SK-N-SH (cell line): Measurements from ENCODE around the gene SMAD5.

Experiments
- CHD2 ChIP-seq: fragments of 150-350 bp; IDR thresholded peaks from 2 replicates; pipeline ENCODE4 v1.6.1; 2018; ENCODE audit warnings: low read length; ENCODE audit not compliant: partially characterized antibody
- CTCF ChIP-seq: fragments of 200-600 bp; sonication (generic); IDR thresholded peaks from 2 replicates; pipeline ENCODE4 v1.6.1; 2017; ENCODE audit warnings: antibody characterized with exemption, mild to moderate bottlenecking, moderate library complexity
- FOSL2 ChIP-seq: IDR thresholded peaks from 2 replicates; pipeline ENCODE4 v1.4.0; 2012; ENCODE audit warnings: low read depth, mild to moderate bottlenecking, moderate library complexity, borderline replicate concordance
- NRF1 ChIP-seq: IDR thresholded peaks from 2 replicates; pipeline ENCODE4 v1.6.1; 2012; ENCODE audit warnings: low read depth, mild to moderate bottlenecking, low read length
- POLR2AphosphoS5 ChIP-seq: IDR thresholded peaks from 2 replicates; pipeline ENCODE4 v1.6.1; 2012; ENCODE audit warnings: low read depth, low read length
- RFX5 ChIP-seq: IDR thresholded peaks from 2 replicates; pipeline ENCODE4 v1.6.1; 2012; ENCODE audit warnings: mild to moderate bottlenecking, improper control_type of control experiment, low read length
- SMC3 ChIP-seq: IDR thresholded peaks from 2 replicates; pipeline ENCODE4 v1.6.1; 2012; ENCODE audit warnings: low read depth, low read length, improper control_type of control experiment
- USF1 ChIP-seq: IDR thresholded peaks from 2 replicates; pipeline ENCODE4 v1.4.0; 2012; ENCODE audit warnings: low read depth, borderline replicate concordance
- TF ChIP-seq, protein P1 (sequence below): fragments of 150-350 bp; IDR thresholded peaks from 2 replicates; pipeline ENCODE4 v1.6.1; 2016; ENCODE audit warnings: mild to moderate bottlenecking, low read depth, low read length

DNA sequence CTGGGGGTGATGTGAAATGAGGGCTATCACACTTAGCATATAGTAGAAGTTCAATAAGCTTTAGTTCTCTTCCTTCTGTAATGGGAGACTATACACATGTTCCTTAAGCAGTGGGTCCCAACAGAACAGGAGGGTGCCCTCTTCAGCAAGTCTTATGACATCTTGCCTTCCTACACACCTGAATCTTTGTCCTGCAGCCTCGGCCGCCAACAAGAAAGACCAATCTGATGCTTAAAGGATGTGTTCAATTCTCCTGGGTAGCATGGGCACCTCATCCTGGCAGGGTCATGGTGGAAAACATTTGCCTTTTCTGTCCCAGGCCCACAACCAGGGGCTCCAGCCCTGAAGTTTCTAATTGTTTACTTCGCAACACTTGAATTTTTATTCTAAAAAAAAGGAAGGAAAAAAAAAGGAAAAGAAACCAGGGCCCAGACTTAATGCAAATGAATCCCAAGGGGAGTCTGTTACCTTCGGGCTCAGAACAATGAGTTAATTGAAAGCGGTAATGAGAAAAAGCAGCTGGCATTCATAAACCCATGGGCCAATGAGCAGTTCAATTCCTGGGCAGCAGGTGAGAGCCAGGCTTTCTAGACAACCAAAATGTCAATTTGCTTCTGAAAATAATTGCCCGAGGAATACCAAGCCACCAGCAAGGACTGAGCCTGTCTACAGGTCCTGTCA is 26.2 kb upstream of the SMAD5 start:
- TF ChIP-seq FOSL2: no peak
- TF ChIP-seq, protein P1, sequence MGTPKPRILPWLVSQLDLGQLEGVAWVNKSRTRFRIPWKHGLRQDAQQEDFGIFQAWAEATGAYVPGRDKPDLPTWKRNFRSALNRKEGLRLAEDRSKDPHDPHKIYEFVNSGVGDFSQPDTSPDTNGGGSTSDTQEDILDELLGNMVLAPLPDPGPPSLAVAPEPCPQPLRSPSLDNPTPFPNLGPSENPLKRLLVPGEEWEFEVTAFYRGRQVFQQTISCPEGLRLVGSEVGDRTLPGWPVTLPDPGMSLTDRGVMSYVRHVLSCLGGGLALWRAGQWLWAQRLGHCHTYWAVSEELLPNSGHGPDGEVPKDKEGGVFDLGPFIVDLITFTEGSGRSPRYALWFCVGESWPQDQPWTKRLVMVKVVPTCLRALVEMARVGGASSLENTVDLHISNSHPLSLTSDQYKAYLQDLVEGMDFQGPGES: no peak
- TF ChIP-seq NRF1: no peak
- TF ChIP-seq SMC3: no peak
- TF ChIP-seq RFX5: no peak
- no peak for TF ChIP-seq CTCF
- no peak for TF ChIP-seq POLR2AphosphoS5
- TF ChIP-seq USF1: no peak
- TF ChIP-seq CHD2: no peak
